ENCODE measurements around the gene MYO1D.
A peak's percentile ranks its signal among the peaks of the same experiment; 100 is the strongest.

MYO1D gene

DNA sequence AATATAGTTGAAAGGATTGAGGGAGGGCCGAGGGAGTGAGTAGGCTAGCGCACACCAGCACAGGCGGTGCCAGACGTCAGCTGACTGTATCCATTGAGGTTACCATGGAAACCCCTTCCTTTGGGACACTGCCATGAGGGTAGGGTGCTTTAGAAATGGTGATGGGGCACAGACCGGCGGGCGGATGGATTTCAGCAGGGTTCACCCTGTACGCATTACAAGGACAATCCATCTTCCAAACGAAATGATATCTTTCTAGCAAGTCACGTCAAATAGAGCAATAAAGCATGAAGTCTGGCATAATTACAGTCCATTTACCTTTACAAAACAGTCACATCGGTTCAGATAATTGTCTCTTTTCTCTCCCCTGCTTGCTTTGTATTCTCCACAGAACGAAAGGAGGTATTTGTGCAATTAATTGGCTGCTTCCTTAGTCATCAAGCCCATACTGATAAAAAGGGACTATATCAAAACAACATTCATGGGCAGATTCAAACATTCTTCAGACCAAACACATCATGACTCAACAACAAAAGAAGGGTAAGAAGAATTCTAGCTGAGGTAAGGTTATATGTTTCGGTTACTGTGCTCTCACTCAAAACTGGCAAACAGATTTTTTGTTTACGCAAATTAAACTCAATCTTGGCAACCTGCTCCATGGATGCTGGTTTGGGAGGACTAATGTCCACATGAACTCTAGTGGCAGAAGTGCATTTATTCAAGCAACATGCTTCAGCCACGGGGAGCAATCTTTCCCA is 249.5 kb downstream of the MYO1D start:
- Histone ChIP-seq H4K8ac (ENCODE audit: low read depth, low read length) (no peak overlapping the region), H3K9ac (ENCODE audit: low read depth, low read length, poor library complexity) (no peak overlapping the region), H3K79me1 (ENCODE audit: low read depth, low read length) (no peaks in the 10 kb centered on the region), H3K23ac (ENCODE audit: low read depth, low read length, poor library complexity) (no peak overlapping the region), H2BK12ac (ENCODE audit: low read length) (no peak overlapping the region), H3K14ac (ENCODE audit: low read length) (no peak overlapping the region), H2BK15ac (ENCODE audit: low read length) (no peak overlapping the region), H3K4me2 (ENCODE audit: insufficient read depth, low read length, poor library complexity, severe bottlenecking) (peak overlapping the region; percentile 43), H2BK5ac (ENCODE audit: low read length) (no peak overlapping the region), H2BK120ac (ENCODE audit: low read depth, low read length) (no peak overlapping the region), H4K91ac (ENCODE audit: low read depth, low read length, poor library complexity) (no peak overlapping the region), H3K18ac (ENCODE audit: low read length) (no peak overlapping the region), H3K9me3 (replicated peaks in 1 of 2; ENCODE audit: control insufficient read depth in 2 of 2, insufficient read depth in 1 of 2, low read depth in 1 of 2, low read length in 2 of 2) (no peaks in the 10 kb centered on the region), H3K4ac (ENCODE audit: low read length) (no peak overlapping the region), H2AFZ (ENCODE audit: low read length) (peak overlapping the region; percentile 30), H3K36me3 (replicated peaks in 1 of 2; ENCODE audit: control insufficient read depth in 2 of 2, insufficient read depth in 2 of 2, low read length in 2 of 2) (no peaks in the 10 kb centered on the region), H3K4me1 (ENCODE audit: control insufficient read depth in 2 of 2, insufficient read depth in 1 of 2, low read depth in 1 of 2, low read length in 2 of 2) (peaks cover 7 to 15% of the 10 kb centered on the region in 2 donors), H2AK5ac (ENCODE audit: low read depth, low read length) (no peak overlapping the region), H3K27ac (replicated peaks; ENCODE audit: low read length) (no peak overlapping the region), H3K4me3 (ENCODE audit: low read length in 2 of 2) (no peak overlapping the region), H3K27me3 (ENCODE audit: control insufficient read depth in 3 of 3, insufficient read depth in 3 of 3, low read depth in 1 of 3, low read length in 3 of 3) (peaks cover 0 to 2% (median 0%) of the 10 kb centered on the region in 3 experiments)
- WGBS, 2 donors (ENCODE audit: extremely low coverage in 2 of 2, insufficient read length in 2 of 2, insufficient replicate concordance in 1 of 2) = no CpG with 5 or more reads among the region's 15 CpGs
- DNase-seq (ENCODE audit: low spot score) = peak; percentile 58

DNA sequence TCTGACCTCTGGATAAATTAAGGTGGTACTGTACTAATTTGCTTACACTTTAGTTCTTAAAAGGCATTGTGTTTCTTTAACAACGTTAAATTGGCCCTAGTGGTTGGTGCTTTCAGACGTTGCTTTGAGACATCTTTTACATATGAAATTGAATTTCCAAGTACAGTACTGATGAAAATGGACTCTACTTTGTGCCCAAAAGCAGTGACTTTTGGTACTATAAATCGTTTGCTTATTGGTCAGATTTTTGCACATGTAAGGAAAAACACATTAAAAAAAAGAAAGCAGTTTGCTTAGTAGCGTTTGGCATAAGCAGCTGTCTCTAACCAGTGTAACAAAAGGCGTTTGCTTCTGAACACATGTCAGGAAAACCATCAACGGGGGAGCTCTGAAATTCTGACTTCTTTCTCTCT is 250.5 kb downstream of the MYO1D start:
- Histone ChIP-seq H3K23ac (ENCODE audit: low read depth, low read length, poor library complexity) (no peak overlapping the region), H2AK5ac (ENCODE audit: low read depth, low read length) (no peak overlapping the region), H3K79me1 (ENCODE audit: low read depth, low read length) (no peaks in the 10 kb centered on the region), H3K9me3 (replicated peaks in 1 of 2; ENCODE audit: control insufficient read depth in 2 of 2, insufficient read depth in 1 of 2, low read depth in 1 of 2, low read length in 2 of 2) (no peaks in the 10 kb centered on the region), H3K4me1 (ENCODE audit: control insufficient read depth in 2 of 2, insufficient read depth in 1 of 2, low read depth in 1 of 2, low read length in 2 of 2) (peaks cover 12 to 15% of the 10 kb centered on the region in 2 donors), H2BK12ac (ENCODE audit: low read length) (no peak overlapping the region), H3K27ac (replicated peaks; ENCODE audit: low read length) (no peak overlapping the region), H3K18ac (ENCODE audit: low read length) (no peak overlapping the region), H3K27me3 (ENCODE audit: control insufficient read depth in 3 of 3, insufficient read depth in 3 of 3, low read depth in 1 of 3, low read length in 3 of 3) (peaks cover 0 to 2% (median 0%) of the 10 kb centered on the region in 3 experiments), H2BK15ac (ENCODE audit: low read length) (no peak overlapping the region), H3K9ac (ENCODE audit: low read depth, low read length, poor library complexity) (no peak overlapping the region), H4K91ac (ENCODE audit: low read depth, low read length, poor library complexity) (no peak overlapping the region), H3K4ac (ENCODE audit: low read length) (no peak overlapping the region), H2BK5ac (ENCODE audit: low read length) (no peak overlapping the region), H3K14ac (ENCODE audit: low read length) (no peak overlapping the region), H3K36me3 (replicated peaks in 1 of 2; ENCODE audit: control insufficient read depth in 2 of 2, insufficient read depth in 2 of 2, low read length in 2 of 2) (no peaks in the 10 kb centered on the region), H2AFZ (ENCODE audit: low read length) (peak overlapping the region; percentile 55), H4K8ac (ENCODE audit: low read depth, low read length) (no peak overlapping the region), H3K4me2 (ENCODE audit: insufficient read depth, low read length, poor library complexity, severe bottlenecking) (no peak overlapping the region), H2BK120ac (ENCODE audit: low read depth, low read length) (no peak overlapping the region), H3K4me3 (ENCODE audit: low read length in 2 of 2) (no peak overlapping the region)
- no peak for DNase-seq (ENCODE audit: low spot score)
- no CpG with 5 or more reads among the region's 6 CpGs for WGBS, 2 donors (ENCODE audit: extremely low coverage in 2 of 2, insufficient read length in 2 of 2, insufficient replicate concordance in 1 of 2)

DNA sequence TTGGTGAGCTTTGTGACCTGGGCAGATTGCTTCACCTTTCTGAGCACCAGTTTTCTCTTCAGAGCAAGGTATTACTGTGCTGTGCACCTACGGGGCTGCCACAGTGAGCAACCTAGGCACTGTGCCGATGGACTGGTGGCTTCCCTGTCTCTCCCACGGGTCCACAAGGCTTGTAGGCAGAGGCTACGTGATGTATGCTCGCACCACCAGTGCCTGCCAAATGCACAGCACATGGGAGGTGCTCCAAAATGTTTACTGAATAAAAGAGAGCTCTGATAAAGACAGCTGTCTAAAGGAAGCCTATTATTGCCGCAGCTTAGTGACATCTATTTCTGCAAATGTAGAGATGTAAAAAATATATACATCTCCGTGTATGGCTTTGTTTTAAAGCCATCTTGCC is 251.0 kb downstream of the MYO1D start:
- Histone ChIP-seq H4K91ac (ENCODE audit: low read depth, low read length, poor library complexity) (no peak overlapping the region), H2BK12ac (ENCODE audit: low read length) (no peak overlapping the region), H3K79me1 (ENCODE audit: low read depth, low read length) (no peaks in the 10 kb centered on the region), H2BK15ac (ENCODE audit: low read length) (peak overlapping the region; percentile 84), H2BK5ac (ENCODE audit: low read length) (no peak overlapping the region), H3K4me2 (ENCODE audit: insufficient read depth, low read length, poor library complexity, severe bottlenecking) (no peak overlapping the region), H3K27me3 (ENCODE audit: control insufficient read depth in 3 of 3, insufficient read depth in 3 of 3, low read depth in 1 of 3, low read length in 3 of 3) (peaks cover 0 to 2% (median 0%) of the 10 kb centered on the region in 3 experiments), H3K9ac (ENCODE audit: low read depth, low read length, poor library complexity) (no peak overlapping the region), H3K4me1 (ENCODE audit: control insufficient read depth in 2 of 2, insufficient read depth in 1 of 2, low read depth in 1 of 2, low read length in 2 of 2) (peaks cover 12 to 15% of the 10 kb centered on the region in 2 donors), H3K4me3 (ENCODE audit: low read length in 2 of 2) (no peak overlapping the region), H3K4ac (ENCODE audit: low read length) (no peak overlapping the region), H2AK5ac (ENCODE audit: low read depth, low read length) (no peak overlapping the region), H3K36me3 (replicated peaks in 1 of 2; ENCODE audit: control insufficient read depth in 2 of 2, insufficient read depth in 2 of 2, low read length in 2 of 2) (no peaks in the 10 kb centered on the region), H2BK120ac (ENCODE audit: low read depth, low read length) (no peak overlapping the region), H3K9me3 (replicated peaks in 1 of 2; ENCODE audit: control insufficient read depth in 2 of 2, insufficient read depth in 1 of 2, low read depth in 1 of 2, low read length in 2 of 2) (no peaks in the 10 kb centered on the region), H3K18ac (ENCODE audit: low read length) (peak overlapping the region; percentile 82), H4K8ac (ENCODE audit: low read depth, low read length) (no peak overlapping the region), H3K14ac (ENCODE audit: low read length) (no peak overlapping the region), H2AFZ (ENCODE audit: low read length) (peak overlapping the region; percentile 55), H3K27ac (replicated peaks; ENCODE audit: low read length) (no peak overlapping the region), H3K23ac (ENCODE audit: low read depth, low read length, poor library complexity) (no peak overlapping the region)
- no CpG with 5 or more reads among the region's 7 CpGs for WGBS, 2 donors (ENCODE audit: extremely low coverage in 2 of 2, insufficient read length in 2 of 2, insufficient replicate concordance in 1 of 2)
- no peak for DNase-seq (ENCODE audit: low spot score)

DNA sequence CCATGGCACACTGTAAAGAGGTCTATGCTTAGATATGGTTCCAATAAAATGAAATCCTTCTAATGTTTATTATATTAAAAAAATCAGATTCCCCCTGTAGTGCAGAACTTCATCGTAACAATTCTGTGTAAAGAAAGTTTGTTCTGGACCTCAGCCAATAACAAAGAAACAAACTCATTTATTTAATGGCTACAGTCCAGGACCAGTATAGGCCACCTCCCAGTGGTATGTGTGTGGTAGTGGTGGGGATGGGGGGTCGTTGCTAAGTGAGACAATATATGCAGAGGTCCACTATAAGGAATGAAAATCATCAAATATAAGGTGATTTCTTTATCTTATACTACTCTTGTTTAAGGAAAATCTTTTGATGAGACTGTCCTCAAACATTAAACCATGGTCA is 253.7 kb downstream of the MYO1D start:
- Histone ChIP-seq H3K9ac (ENCODE audit: low read depth, low read length, poor library complexity) (no peak overlapping the region), H3K27ac (replicated peaks; ENCODE audit: low read length) (no peak overlapping the region), H4K91ac (ENCODE audit: low read depth, low read length, poor library complexity) (no peak overlapping the region), H2BK5ac (ENCODE audit: low read length) (no peak overlapping the region), H2BK15ac (ENCODE audit: low read length) (no peak overlapping the region), H3K18ac (ENCODE audit: low read length) (no peak overlapping the region), H3K14ac (ENCODE audit: low read length) (no peak overlapping the region), H3K4me2 (ENCODE audit: insufficient read depth, low read length, poor library complexity, severe bottlenecking) (no peak overlapping the region), H2AK5ac (ENCODE audit: low read depth, low read length) (no peak overlapping the region), H3K4ac (ENCODE audit: low read length) (no peak overlapping the region), H3K27me3 (ENCODE audit: control insufficient read depth in 3 of 3, insufficient read depth in 3 of 3, low read depth in 1 of 3, low read length in 3 of 3) (peaks cover 0 to 2% (median 0%) of the 10 kb centered on the region in 3 experiments), H4K8ac (ENCODE audit: low read depth, low read length) (no peak overlapping the region), H2BK120ac (ENCODE audit: low read depth, low read length) (no peak overlapping the region), H3K79me1 (ENCODE audit: low read depth, low read length) (no peaks in the 10 kb centered on the region), H3K36me3 (replicated peaks in 1 of 2; ENCODE audit: control insufficient read depth in 2 of 2, insufficient read depth in 2 of 2, low read length in 2 of 2) (no peaks in the 10 kb centered on the region), H2BK12ac (ENCODE audit: low read length) (no peak overlapping the region), H3K4me1 (ENCODE audit: control insufficient read depth in 2 of 2, insufficient read depth in 1 of 2, low read depth in 1 of 2, low read length in 2 of 2) (peaks cover 12 to 15% of the 10 kb centered on the region in 2 donors), H3K23ac (ENCODE audit: low read depth, low read length, poor library complexity) (no peak overlapping the region), H2AFZ (ENCODE audit: low read length) (no peak overlapping the region), H3K4me3 (ENCODE audit: low read length in 2 of 2) (no peak overlapping the region), H3K9me3 (replicated peaks in 1 of 2; ENCODE audit: control insufficient read depth in 2 of 2, insufficient read depth in 1 of 2, low read depth in 1 of 2, low read length in 2 of 2) (no peaks in the 10 kb centered on the region)
- no CpG with 5 or more reads among the region's 2 CpGs for WGBS, 2 donors (ENCODE audit: extremely low coverage in 2 of 2, insufficient read length in 2 of 2, insufficient replicate concordance in 1 of 2)
- no peak for DNase-seq (ENCODE audit: low spot score)
